Fibroblast of skin of right quadriceps (primary cell): ENCODE measurements around the gene CIAO3.
"Not testable (repeated sequence)": the region's sequence is repeated elsewhere in the genome, so short reads cannot be mapped to it uniquely, and the experiment has no call there.

Experiments
- DNase-seq: peaks from one replicate; pipeline ENCODE4 v3.0.0-alpha.2; 2013

Gene CIAO3

DNA sequence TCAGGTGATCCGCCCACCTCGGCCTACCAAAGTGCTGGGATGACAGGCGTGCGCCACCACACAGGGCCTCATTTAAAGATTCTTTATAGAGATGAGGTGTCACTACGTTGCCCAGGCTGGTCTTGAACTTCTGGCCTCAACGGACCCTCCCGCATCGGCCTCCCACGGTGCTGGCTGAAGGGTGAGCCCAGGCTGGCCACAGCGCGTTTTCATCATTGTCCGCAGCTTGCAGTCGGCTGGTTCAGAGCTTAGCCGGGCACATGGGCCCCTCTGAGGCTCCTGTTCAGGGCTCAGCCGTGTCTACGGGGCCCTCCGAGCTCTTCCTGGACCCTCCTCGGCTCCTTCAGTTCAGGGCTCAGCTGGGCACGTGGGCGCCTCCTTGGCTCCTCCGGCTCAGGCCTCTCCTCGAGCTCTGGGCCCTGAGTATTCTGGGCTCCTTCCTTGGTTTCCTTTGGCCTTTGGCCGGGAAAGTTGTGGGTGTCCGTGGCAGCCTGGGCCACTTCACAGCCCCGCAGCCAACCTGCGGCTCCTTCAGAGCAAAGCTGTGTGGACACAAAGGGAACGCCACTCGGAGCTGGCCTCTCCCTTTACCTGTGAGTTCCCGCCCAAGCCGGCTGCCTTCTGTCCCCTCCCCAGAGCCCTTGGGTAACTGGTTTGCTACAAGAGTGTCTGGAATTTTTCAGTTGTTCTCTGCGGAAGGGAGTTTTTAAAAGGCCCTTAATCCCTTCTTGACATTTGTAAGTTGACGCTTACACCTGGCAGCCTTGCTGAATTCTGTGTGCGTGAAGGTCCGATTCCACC lies 18.5 kb upstream of the CIAO3 start:
- no peak for DNase-seq

DNA sequence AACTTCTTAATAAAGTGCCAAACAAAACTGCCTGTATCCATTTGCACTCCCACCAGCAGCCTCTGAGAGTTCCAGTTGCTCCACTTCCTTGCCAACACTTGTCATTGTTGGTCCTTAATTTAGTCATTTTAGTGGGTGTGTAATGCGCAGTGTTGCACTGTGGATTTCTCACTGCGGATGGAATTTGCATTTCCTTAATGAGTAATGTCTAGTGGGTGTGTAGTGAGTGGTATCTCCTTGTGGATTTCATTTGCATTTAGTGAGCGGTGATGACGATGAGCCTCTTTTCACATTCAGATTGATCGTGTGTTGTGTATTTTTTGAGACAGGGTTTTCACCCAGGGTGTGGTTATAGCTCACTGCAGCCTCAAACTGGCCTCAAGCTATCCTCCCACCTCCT lies 15.6 kb upstream of the CIAO3 start:
- no peak for DNase-seq

GRCh38 chr16:754656-755055 lies 13.9 kb upstream of the CIAO3 start:
- DNase-seq = no peak

- not testable (repeated sequence) for DNase-seq
These were observed 13.4 kb upstream of the CIAO3 start for GRCh38 chr16:754121-754607.

- DNase-seq = no peak
These were observed 11.2 kb upstream of the CIAO3 start for GRCh38 chr16:752007-752312.

GRCh38 chr16:751152-752006 lies 10.6 kb upstream of the CIAO3 start:
- DNase-seq = no peak

GRCh38 chr16:750485-750884 lies 9.7 kb upstream of the CIAO3 start:
- DNase-seq = no peak

DNA sequence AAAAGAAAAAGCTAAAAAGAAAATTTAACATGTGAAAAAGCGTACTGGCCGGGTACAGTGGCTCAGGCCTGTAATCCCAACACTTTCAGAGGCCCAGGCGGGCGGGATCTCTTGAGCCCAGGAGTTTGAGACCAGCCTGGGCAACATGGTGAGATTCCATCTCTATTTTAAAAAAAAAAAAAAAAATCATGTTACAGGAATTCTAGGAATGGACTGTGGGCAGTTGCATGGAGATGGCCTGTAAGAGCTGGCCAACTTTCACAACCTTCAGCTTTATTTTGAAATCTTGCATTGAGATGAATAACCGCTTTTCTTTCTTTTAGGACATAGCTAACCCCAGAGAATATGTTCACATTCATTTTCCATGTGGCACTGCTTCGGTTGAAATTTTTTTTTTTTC lies 8.2 kb upstream of the CIAO3 start:
- DNase-seq = peak; percentile 73

DNA sequence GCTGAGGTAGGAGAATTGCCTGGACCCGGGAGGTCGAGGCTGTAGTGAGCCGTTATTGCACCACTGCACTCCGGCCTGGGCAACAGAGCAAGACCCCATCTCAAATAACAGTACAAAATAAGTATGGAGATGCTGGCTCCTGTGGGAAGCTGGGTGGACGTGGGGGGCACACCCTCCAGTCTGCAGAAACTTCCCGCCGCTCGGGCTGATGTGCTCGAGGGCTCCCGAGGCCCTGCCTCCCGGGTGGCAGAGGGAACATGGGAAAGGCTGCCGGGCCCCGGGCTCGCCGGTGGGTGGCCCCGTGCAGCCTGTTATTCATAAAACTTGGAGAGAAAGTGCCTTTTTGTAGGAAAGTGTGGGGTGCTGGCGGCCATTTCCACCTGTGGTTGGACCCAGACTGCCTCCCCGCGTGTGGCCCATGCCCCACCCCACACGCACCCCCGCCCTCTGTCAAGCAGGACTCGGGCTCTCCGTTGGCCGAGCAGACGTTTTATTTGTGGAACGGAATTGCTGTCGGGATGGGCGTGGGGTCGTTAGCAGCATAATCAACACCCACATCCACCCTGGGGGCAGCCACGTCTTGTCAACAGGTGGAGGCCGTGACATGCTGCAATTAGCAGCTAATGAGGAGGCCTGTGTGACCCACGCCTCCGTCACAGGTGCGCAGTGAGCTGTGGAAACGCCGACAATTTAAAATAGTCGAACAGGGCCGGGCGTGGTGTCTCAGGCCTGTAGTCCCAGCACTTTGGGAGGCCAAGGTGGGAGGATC lies 7.4 kb upstream of the CIAO3 start:
- no peak for DNase-seq

DNA sequence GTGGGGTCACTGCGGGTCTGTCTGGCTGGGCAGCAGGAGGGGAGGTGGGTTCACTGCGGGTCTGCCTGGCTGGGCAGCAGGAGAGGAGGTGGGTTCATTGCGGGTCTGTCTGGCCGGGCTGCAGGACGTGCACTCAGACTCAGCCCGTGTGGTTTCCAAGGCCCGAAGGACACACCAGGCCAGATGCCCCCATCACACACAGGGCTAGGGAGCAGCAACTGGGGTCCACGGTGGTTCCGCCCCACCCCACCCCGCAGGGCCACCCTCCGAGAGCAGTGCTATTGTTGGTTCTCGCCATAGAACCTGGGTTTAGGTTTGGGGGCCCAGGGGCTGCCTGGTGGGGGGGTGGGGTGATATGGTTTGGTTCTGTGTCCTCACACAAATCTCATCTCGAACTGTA lies 5.8 kb upstream of the CIAO3 start:
- DNase-seq = no peak

- DNase-seq = no peak
These were observed 4.9 kb upstream of the CIAO3 start for GRCh38 chr16:745739-746138.

GRCh38 chr16:743794-744500 lies 3.1 kb upstream of the CIAO3 start:
- DNase-seq = no peak

DNA sequence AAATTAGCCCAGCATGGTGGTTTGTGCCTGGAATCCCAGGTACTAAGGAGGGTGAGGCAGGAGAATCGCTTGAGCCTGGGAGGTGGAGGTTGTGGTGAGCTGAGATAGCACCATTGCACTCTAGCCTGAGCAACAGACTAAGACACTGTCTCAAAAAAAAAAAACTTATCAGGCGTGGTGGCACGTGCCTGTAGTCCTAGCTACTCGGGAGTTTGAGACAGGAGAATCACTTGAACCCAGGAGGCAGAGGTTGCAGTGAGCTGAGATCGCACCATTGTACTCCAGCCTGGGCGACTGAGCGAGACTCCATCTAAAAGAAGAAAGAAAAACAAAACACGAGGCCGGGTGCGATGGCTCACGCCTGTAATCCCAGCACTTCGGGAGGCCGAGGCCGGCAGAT lies 2.1 kb upstream of the CIAO3 start:
- DNase-seq = not testable (repeated sequence)

GRCh38 chr16:741986-742629 lies 1.3 kb upstream of the CIAO3 start:
- DNase-seq = no peak

DNA sequence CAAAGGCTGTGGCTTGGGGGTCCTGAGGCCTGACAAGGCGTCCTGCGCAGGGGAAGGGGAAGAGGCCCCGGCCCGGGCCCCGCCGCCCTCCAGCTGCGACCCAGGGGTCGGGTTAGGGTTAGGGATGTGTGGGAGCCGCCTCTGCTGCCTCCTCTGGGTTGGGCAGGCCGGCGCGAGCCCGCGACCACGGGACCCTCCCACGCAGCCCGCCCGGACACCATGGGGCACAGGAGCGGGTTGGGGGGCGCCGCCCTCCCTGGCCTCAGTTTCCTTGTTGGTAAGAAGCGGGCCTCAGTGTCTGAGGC lies 386 bp downstream of the CIAO3 start:
- DNase-seq = no peak

GRCh38 chr16:739560-740458 lies 988 bp downstream of the CIAO3 start:
- DNase-seq = no peak

DNA sequence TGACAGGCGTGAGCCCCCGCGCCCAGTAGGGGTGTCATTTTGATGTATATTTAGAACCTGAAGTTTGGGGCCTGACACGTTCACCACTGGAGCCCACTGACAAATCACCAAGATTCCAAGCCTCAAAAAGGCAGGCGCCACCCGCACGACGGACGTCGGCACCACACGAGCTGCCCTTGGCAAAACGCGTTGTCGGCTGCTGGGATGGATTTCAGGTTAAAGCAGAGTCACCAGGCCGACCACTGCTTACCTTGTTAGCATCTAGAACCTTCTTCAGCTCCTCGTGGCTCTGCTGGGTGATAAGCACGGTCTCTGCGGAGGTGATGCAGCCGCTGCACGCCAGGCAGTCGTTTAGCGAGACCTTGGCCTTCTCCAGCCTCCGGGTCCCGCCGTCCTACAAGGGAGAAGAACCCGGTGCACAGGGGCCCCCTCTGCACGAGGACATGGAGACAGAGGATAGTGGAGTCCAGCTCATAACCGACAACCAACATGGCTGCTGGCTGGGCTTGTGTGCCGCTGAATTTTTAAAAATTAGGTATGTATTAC lies 3.8 kb downstream of the CIAO3 start:
- no peak for DNase-seq

DNA sequence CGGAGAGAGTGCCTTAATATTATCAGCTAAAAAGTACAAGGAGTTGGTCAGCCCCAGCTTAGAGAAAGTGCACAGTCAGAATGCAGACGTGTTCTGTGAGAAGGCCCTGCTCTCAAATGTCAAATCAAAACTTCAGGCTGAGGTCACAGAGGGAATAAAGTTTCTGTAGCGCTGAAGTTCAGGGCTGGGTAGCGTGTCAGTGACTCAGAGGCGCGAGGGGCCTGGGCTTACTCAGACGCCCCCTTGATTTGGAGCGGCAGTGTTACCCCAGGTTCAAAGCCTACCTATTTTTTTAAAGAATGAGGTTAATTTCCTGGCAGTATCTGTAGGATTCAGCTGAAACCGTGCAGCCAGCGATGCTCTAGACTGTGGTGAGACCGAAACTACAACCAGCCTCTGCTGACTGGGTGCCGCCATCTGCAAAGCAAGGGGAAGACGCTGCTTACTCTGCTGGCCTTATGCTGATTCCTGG lies 4.8 kb downstream of the CIAO3 start:
- no peak for DNase-seq

- DNase-seq = no peak
These were observed 5.6 kb downstream of the CIAO3 start for GRCh38 chr16:734981-735881.
